ENCODE results near the gene CES4A. TPM values are rescaled to one million over a fixed set of nuclear protein-coding genes. Genes with fewer than 3 reads are reported as not detected.
"Not testable (repeated sequence)": the region's sequence is repeated elsewhere in the genome, so short reads cannot be mapped to it uniquely, and the experiment has no call there.

CES4A gene
- total RNA-seq, 4 donors from 2014 or later = 4.8 to 9.6 (median 6.4) TPM

DNA sequence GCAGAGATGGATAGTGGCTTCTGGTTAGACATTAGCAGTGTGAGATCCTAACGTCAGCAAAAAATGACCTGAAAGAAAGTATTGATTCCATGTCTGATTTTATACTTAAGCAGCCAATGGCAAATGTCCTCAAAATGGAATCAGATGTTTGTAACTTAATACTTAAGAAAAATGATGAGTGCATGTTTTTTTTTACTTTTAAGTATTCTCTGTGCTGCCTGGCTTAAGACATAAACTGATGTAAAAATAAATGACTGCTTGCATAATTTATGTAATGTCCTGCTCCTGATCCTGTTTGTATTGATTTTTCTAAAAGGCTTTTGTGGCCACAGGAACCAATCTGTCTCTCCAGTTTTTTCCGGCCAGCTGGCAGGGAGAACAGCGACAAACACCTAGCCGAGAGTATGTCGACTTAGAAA lies 47.9 kb downstream of the CES4A start:
- H3K36me3 ChIP-seq = peaks cover 0 to 54% (median 6%) of the 10 kb centered on the region in 3 donors
- intact Hi-C loops (cut with DNase I) = no loop called here
- DNase-seq = no peak
- TF ChIP-seq POLR2A (IDR thresholded peaks at IDR 0.05) = no peak
- TF ChIP-seq CTCF (IDR thresholded peaks at IDR 0.05) = no peak
- H3K4me1 ChIP-seq = peaks cover 3 to 57% (median 9%) of the 10 kb centered on the region in 3 donors
- WGBS, 2 donors = 66 to 89% methylated on average over 5 of the region's 5 CpGs
- H3K4me3 ChIP-seq = no peak overlapping the region
- H3K9me3 ChIP-seq = no peaks in the 10 kb centered on the region
- H3K27ac ChIP-seq = no peak overlapping the region
- H3K27me3 ChIP-seq = no peaks in the 10 kb centered on the region

DNA sequence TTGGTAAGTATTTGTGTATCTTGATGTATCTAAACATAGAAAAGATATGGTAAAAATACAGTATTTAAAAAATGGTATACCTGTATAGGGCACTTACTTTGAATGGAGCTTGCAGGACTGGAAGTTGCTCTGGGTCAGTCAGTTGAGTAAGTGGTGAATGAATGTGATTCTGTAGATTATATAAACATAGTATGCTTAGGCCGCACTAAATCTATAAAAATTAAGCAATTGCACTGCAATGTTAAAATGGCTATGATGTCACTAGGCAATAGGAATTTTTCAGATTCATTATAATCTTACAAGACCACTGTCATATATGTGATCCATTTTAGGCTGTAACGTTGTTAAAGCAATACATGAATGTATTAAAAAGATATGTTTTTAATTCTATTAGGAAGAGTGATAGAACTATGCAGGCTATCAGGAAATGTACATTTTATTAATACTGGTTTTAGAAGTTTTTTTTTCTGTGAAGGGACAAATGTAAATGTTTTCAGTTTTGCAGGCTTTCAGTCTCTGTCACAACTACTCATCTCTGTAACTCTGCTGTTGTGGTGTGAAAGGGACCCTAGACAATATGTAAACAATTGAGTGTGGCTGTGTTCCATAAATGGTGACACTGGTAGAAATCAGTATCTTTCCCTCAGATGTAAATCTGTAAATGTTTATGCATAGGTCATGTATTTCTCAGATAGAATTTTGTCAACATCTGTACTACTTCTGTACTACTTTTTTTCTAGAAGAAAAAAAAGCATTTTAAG lies 51.1 kb downstream of the CES4A start:
- H3K9me3 ChIP-seq = no peaks in the 10 kb centered on the region
- intact Hi-C loops (cut with DNase I) = no loop called here
- TF ChIP-seq CTCF (IDR thresholded peaks at IDR 0.05) (no peak), POLR2A (IDR thresholded peaks at IDR 0.05) (no peak)
- peaks cover 0 to 51% (median 6%) of the 10 kb centered on the region in 3 donors for H3K36me3 ChIP-seq
- H3K27ac ChIP-seq = no peak overlapping the region
- H3K4me3 ChIP-seq = no peak overlapping the region
- no peaks in the 10 kb centered on the region for H3K27me3 ChIP-seq
- 86 to 96% methylated on average over 2 of the region's 2 CpGs for WGBS, 2 donors
- H3K4me1 ChIP-seq = peaks cover 0 to 31% (median 2%) of the 10 kb centered on the region in 3 donors
- no peak for DNase-seq

DNA sequence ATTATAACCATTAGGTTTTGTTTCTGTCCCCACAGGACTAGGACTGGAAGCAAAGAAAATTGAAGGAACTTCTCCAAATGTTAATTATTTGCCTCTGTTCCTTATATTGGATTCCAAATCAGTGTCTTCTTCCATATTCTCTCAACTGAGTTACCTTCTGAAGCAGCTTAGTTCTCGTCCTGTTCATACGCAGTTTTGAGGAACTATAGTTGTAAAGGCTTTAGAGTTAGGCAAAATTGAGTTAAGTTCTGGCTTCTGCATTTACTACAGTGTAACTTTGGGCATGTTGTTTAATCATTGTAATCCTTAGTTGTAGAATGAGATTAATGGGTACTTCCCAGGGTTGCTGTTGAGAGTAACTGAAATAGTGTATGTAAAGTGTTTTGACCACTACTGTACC lies 51.8 kb downstream of the CES4A start:
- DNase-seq = no peak
- Histone ChIP-seq H3K9me3 (no peaks in the 10 kb centered on the region), H3K4me3 (no peak overlapping the region), H3K27ac (no peak overlapping the region), H3K36me3 (peaks cover 0 to 54% (median 6%) of the 10 kb centered on the region in 3 donors), H3K4me1 (peaks cover 0 to 24% (median 2%) of the 10 kb centered on the region in 3 donors), H3K27me3 (no peaks in the 10 kb centered on the region)
- WGBS, 2 donors = 65 to 80% methylated on average over 2 of the region's 2 CpGs
- TF ChIP-seq CTCF (IDR thresholded peaks at IDR 0.05) (no peak), POLR2A (IDR thresholded peaks at IDR 0.05) (no peak)
- intact Hi-C loops (cut with DNase I) = no loop called here

- DNase-seq = no peak
- no peaks in the 10 kb centered on the region for H3K9me3 ChIP-seq
- H3K27ac ChIP-seq = no peak overlapping the region
- H3K27me3 ChIP-seq = no peaks in the 10 kb centered on the region
- H3K4me1 ChIP-seq = peaks cover 0 to 17% (median 2%) of the 10 kb centered on the region in 3 donors
- no peak overlapping the region for H3K4me3 ChIP-seq
- intact Hi-C loops (cut with DNase I) = no loop called here
- TF ChIP-seq POLR2A (IDR thresholded peaks at IDR 0.05) (no peak), CTCF (IDR thresholded peaks at IDR 0.05) (no peak)
- peaks cover 0 to 60% (median 6%) of the 10 kb centered on the region in 3 donors for H3K36me3 ChIP-seq
- 71 to 96% methylated on average over 2 of the region's 2 CpGs for whole genome bisulfite sequencing, 2 donors
Measured at GRCh38 chr16:67040906-67041305, 52.5 kb downstream of the CES4A start.

- Histone ChIP-seq H3K4me1 (peaks cover 0 to 11% (median under 1%) of the 10 kb centered on the region in 3 donors), H3K36me3 (peaks cover 0 to 65% (median 6%) of the 10 kb centered on the region in 3 donors)
- H3K27me3 ChIP-seq; DNase-seq; H3K27ac ChIP-seq; H3K9me3 ChIP-seq; H3K4me3 ChIP-seq; intact Hi-C loops (cut with DNase I): not testable (repeated sequence)
- 82 to 84% methylated on average over 4 of the region's 4 CpGs for WGBS, 2 donors
Measured at GRCh38 chr16:67041520-67041919, 53.1 kb downstream of the CES4A start.
